ENCODE measurements around the gene CCNL2.

Gene CCNL2

GRCh38 chr1:1422465-1423244 is 23.5 kb upstream of the CCNL2 start:
- DNase-seq (ENCODE audit: low read depth, low spot score), result no peak
- TF ChIP-seq, protein P1, sequence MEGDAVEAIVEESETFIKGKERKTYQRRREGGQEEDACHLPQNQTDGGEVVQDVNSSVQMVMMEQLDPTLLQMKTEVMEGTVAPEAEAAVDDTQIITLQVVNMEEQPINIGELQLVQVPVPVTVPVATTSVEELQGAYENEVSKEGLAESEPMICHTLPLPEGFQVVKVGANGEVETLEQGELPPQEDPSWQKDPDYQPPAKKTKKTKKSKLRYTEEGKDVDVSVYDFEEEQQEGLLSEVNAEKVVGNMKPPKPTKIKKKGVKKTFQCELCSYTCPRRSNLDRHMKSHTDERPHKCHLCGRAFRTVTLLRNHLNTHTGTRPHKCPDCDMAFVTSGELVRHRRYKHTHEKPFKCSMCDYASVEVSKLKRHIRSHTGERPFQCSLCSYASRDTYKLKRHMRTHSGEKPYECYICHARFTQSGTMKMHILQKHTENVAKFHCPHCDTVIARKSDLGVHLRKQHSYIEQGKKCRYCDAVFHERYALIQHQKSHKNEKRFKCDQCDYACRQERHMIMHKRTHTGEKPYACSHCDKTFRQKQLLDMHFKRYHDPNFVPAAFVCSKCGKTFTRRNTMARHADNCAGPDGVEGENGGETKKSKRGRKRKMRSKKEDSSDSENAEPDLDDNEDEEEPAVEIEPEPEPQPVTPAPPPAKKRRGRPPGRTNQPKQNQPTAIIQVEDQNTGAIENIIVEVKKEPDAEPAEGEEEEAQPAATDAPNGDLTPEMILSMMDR (IDR thresholded peaks at IDR 0.05; ENCODE audit: low read depth, low read length), result no peak
- no peak overlapping the region for H3K4me3 ChIP-seq (ENCODE audit: low read depth, low read length)
- in situ Hi-C loops (cut with HindIII; ENCODE audit: low sequenced_read_pairs), result no loop called here

DNA sequence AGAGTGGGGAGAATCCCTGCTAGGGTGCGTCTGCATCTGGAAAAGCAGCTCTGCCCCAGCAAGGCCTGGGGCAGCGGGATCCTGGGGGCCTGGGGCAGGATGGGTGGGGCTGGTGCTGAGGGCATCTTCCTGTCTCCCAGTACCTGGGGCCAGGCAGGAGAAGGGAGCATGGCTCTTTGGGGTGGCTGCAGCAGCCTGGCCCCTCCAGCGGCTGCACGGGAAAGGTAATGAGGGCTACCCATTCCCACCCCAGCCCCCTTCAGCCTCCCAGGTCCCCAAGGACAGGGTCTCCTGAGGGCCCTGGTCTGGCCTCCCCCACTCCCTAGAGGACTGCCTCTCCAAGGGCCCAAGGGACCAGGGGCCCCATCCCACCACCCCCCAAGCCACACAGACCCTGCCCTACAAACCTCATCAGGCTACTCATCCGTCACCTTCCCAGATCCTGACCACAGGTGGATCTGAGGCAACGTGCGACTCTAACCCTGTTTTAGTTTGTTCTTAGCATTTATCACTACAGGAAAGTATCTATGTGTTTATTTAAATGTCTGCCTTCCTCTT is 22.9 kb upstream of the CCNL2 start:
- TF ChIP-seq, protein P1 (IDR thresholded peaks at IDR 0.05; ENCODE audit: low read depth, low read length), result no peak
- no peak for DNase-seq (ENCODE audit: low read depth, low spot score)
- no peak overlapping the region for H3K4me3 ChIP-seq (ENCODE audit: low read depth, low read length)
- in situ Hi-C loops (cut with HindIII; ENCODE audit: low sequenced_read_pairs), result no loop called here

DNA sequence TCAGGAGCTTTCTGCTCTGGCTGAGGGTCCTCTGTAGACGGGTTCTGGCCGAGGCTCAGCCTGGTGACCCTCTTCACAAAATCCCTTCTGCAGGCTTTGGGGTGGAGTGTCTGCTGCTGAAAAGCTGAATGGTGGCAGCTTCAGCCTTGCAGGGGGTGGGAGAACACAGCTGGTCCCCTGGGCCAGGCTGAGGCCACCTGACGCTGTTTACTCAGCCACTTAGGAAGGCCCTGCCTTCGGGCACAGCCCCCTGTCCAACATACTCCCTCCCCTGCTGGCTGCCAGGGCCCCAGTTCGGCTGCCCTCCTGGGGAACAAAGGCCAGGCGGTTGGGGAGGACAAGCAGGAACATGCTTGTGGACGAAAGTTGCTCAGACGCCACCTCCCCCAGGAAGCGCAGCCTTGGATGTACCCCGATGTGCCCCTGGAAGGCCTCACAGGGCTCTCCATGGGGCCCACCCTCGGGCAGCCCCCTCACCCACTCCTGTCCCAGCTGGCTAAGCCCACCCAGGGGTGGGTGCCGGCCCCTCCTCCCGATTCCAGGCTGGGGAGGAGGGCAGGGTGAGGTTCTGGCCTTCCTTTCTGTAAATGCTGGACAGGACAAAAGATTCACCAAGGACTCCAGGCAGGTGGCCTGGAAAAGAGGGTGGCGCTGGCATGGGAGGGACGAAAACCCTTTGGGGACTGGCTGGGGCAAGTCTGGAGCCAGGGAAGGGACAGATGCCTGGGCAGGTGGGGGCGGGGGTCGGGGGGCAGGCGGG is 22.2 kb upstream of the CCNL2 start, which contains the start of gene ANKRD65:
ANKRD65 (minus strand) TSS at position 130 of the 760 bp plus-strand sequence. CDS start 271 bp downstream, outside the sequence.
- H3K4me3 ChIP-seq (ENCODE audit: low read depth, low read length), result no peak within 1 kb of the TSS
- in situ Hi-C loops (cut with HindIII; ENCODE audit: low sequenced_read_pairs), result no loop called here
- no peak for DNase-seq (ENCODE audit: low read depth, low spot score)
- TF ChIP-seq, protein P1 (IDR thresholded peaks at IDR 0.05; ENCODE audit: low read depth, low read length), result no peak

DNA sequence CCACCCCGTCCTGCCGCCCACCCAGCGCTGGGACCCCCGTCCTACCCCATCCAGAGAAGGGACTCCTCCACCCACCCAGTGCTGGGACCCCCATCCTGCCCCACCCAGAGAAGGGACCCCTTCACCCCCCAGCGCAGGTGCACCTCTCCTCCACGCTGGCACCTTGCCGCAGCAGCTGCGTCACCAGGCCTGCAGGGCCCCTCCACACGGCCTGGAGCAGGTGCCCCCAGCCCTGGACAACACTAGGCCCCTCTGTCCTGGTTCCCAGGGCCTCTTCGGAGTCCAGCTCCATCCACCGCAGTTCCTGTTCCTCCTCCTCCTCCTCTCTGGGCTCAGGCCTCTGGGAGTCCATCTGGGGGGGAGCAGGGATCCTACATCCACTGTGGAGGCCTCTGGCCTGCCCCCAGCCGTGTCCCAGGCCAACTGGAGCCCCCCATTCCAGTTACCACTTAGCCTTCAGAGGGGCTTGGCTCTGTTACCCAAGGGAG is 21.6 kb upstream of the CCNL2 start:
- H3K4me3 ChIP-seq (ENCODE audit: low read depth, low read length), result no peak overlapping the region
- DNase-seq (ENCODE audit: low read depth, low spot score), result no peak
- TF ChIP-seq, protein P1 (IDR thresholded peaks at IDR 0.05; ENCODE audit: low read depth, low read length), result no peak
- in situ Hi-C loops (cut with HindIII; ENCODE audit: low sequenced_read_pairs), result no loop called here

DNA sequence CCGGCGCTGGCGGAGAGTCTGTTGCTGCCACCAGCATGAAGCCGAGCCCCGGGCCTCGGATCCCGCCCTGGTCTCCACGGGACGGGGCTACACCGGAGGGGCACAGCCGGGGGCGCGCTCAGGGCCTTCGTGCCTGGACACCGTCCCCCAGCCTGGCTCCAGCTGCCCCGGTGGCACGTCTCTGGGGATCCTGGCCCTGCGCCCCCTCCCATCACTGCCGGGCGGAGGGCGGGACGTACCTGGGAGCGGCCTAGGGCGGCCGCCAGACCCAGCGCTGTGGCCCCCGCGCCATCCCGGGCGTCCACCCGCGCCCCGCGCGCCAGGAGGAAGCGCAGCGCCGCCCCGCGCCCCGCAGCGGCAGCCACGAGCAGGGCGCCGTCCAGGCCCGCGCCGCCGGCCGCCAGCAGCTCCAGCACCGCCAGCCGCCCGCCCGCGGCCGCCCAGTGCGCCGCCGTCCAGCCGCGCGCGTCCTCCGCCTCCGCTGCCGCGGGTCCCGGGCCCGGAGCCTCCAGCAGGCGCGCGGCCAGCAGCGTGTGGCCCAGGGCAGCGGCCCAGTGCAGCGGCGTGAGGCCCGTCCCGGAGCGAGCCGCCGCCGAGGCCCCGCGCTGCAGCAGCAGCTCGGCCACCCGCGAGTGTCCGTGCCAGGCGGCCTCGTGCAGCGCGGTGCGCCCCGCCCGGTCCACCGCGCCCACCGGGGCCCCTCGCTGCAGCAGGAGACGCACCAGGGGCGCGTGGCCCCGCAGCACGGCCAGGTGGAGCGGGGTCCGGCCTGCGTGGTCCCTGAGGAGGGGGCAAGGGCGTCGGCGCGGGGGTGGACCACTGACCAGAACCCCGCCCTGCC is 20.9 kb upstream of the CCNL2 start:
- DNase-seq (ENCODE audit: low read depth, low spot score), result no peak
- no peak overlapping the region for H3K4me3 ChIP-seq (ENCODE audit: low read depth, low read length)
- TF ChIP-seq, protein P1 (IDR thresholded peaks at IDR 0.05; ENCODE audit: low read depth, low read length), result no peak
- in situ Hi-C loops (cut with HindIII; ENCODE audit: low sequenced_read_pairs), result no loop called here

- H3K4me3 ChIP-seq (ENCODE audit: low read depth, low read length), result no peak overlapping the region
- in situ Hi-C loops (cut with HindIII; ENCODE audit: low sequenced_read_pairs), result no loop called here
- no peak for DNase-seq (ENCODE audit: low read depth, low spot score)
- TF ChIP-seq, protein P1 (IDR thresholded peaks at IDR 0.05; ENCODE audit: low read depth, low read length), result no peak
These were observed 20.3 kb upstream of the CCNL2 start for GRCh38 chr1:1419363-1419812.
